ENCODE results near the gene SNX9. TPM values are rescaled to one million over a fixed set of nuclear protein-coding genes. Genes with fewer than 3 reads are reported as not detected.

Gene SNX9
- polyA plus RNA-seq, 2 of the 4 experiments (the other 2 are of a cell fraction) = 13.9 to 29.8 TPM

DNA sequence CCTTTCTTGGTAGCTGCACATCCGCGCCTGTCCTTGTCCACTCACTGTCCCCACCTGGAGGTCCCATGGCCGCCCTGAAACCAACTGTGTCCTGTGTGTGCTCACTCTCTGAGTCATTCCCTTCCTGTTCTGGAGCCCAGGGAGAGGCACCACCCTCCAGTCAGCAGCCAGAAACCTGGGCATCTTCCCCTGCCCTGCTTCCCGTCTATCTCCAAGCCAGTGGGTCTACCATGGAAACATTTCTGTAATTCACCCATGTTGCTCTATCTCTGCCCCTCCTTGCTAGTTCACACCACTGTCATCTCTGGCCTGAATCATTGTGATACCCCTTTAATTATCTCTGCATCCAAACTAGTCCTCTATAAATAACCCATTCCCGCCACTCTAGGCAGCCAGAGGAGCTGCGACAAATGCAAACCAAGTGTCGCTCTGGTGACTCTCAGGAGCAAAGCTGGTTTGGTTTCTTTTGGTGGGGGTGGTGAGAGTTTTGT is 129.9 kb downstream of the SNX9 start:
- FAIRE-seq = no peak

DNA sequence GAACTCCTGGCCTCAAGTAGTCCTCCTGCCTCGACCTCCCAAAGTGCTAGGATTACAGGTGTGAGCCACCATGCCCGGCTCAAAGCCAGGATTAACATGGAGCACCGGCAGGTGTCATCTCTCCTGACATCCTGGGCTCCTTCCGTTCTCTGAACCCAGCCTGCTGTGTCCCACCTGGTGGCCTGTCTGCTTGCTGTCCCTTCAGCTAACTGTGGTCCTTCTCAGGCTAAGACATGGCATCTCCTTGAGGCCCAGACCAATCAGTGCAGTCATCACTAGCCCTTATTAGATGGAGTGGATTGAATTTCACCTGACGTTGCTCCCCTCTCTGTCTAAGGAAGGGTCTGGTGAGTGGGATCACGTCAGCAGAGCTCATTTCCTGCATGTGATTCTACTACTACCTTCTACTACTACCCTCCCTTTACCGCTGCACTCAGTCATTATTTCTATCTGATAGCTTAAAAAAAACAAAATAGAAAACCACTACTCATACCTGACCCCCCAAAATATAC is 130.6 kb downstream of the SNX9 start:
- ChIA-PET POLR2A (no interaction called here), CTCF (interaction anchor here (1.0 kb wide), 1 partner anchor 13 kb away, joined by 3 read pairs; no protein-coding TSS in a partner anchor)
- Histone ChIP-seq H3K4me1 (no peaks in the 10 kb centered on the region), H3K27ac (no peak overlapping the region), H3K9me3 (peaks cover 18% of the 10 kb centered on the region), H3K4me3 (no peak overlapping the region), H3K4me2 (no peak overlapping the region)
- FAIRE-seq = no peak
- TF ChIP-seq MAZ (IDR thresholded peaks at IDR 0.05; ENCODE audit: borderline replicate concordance, low read depth, low read length) = no peak
- TF ChIP-seq CBX2 (IDR thresholded peaks at IDR 0.05; ENCODE audit: borderline replicate concordance, low read depth) = no peak
- no peak for TF ChIP-seq RARB (CRISPR knock-in tag; IDR thresholded peaks at IDR 0.05)
- no peak for TF ChIP-seq FOSL2 (IDR thresholded peaks at IDR 0.05)
- TF ChIP-seq FOSL2 (CRISPR knock-in tag; IDR thresholded peaks at IDR 0.05) = no peak
- no peak for TF ChIP-seq NPAS2 (CRISPR knock-in tag; IDR thresholded peaks at IDR 0.05; ENCODE audit: borderline replicate concordance)
- TF ChIP-seq, protein P1, sequence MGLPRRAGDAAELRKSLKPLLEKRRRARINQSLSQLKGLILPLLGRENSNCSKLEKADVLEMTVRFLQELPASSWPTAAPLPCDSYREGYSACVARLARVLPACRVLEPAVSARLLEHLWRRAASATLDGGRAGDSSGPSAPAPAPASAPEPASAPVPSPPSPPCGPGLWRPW (IDR thresholded peaks at IDR 0.05) = no peak
- TF ChIP-seq HOXA7 (CRISPR knock-in tag; IDR thresholded peaks at IDR 0.05) = no peak
- DNase-seq (ENCODE audit: low read depth in 1 of 2, low spot score in 1 of 2) = no peak
- no peak for ATAC-seq
- 68% methylated on average over 5 of the region's 7 CpGs for WGBS (ENCODE audit: missing lambda C conversion rate)

More for the DNA sequence above, 129.9 kb downstream of the SNX9 start:
- TF ChIP-seq RCOR1 (IDR thresholded peaks at IDR 0.05; ENCODE audit: low read depth, low read length) (no peak), CHD2 (IDR thresholded peaks at IDR 0.05; ENCODE audit: low read length, partially characterized antibody) (no peak), ESRRA (IDR thresholded peaks at IDR 0.05; ENCODE audit: borderline replicate concordance, low read length) (no peak), POLR2A (IDR thresholded peaks at IDR 0.05; ENCODE audit: low read length) (no peak), FOSB (CRISPR knock-in tag; IDR thresholded peaks at IDR 0.05) (no peak), ZNF302 (CRISPR knock-in tag; IDR thresholded peaks at IDR 0.05) (no peak), HOXA7 (CRISPR knock-in tag; IDR thresholded peaks at IDR 0.05) (no peak), HEYL (CRISPR knock-in tag; IDR thresholded peaks at IDR 0.05) (no peak), PHF8 (IDR thresholded peaks at IDR 0.05; ENCODE audit: borderline replicate concordance, low read depth) (no peak), TP53 (CRISPR knock-in tag; IDR thresholded peaks at IDR 0.05) (no peak), CEBPB (IDR thresholded peaks at IDR 0.05) (no peak)
- TF ChIP-seq, protein P2, sequence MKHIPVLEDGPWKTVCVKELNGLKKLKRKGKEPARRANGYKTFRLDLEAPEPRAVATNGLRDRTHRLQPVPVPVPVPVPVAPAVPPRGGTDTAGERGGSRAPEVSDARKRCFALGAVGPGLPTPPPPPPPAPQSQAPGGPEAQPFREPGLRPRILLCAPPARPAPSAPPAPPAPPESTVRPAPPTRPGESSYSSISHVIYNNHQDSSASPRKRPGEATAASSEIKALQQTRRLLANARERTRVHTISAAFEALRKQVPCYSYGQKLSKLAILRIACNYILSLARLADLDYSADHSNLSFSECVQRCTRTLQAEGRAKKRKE (CRISPR knock-in tag; IDR thresholded peaks at IDR 0.05; ENCODE audit: low read depth) = no peak
- Histone ChIP-seq H3K27ac (no peak overlapping the region), H3K4me3 (no peak overlapping the region), H3K4me2 (no peak overlapping the region), H3K4me1 (no peaks in the 10 kb centered on the region), H3K9me3 (peaks cover 13% of the 10 kb centered on the region; the same call in 2 of the 3 replicates)
- ChIA-PET CTCF (interaction anchor here (1.8 kb wide), 1 partner anchor 10 kb away, joined by 3 read pairs; no protein-coding TSS in a partner anchor), POLR2A (no interaction called here)
- WGBS (ENCODE audit: missing lambda C conversion rate) = 73% methylated on average over 7 of the region's 7 CpGs
- ATAC-seq (peak; percentile 51 to 60; a peak in 2 of 6 replicates), DNase-seq (ENCODE audit: low read depth in 1 of 2, low spot score in 1 of 2) (no peak)

DNA sequence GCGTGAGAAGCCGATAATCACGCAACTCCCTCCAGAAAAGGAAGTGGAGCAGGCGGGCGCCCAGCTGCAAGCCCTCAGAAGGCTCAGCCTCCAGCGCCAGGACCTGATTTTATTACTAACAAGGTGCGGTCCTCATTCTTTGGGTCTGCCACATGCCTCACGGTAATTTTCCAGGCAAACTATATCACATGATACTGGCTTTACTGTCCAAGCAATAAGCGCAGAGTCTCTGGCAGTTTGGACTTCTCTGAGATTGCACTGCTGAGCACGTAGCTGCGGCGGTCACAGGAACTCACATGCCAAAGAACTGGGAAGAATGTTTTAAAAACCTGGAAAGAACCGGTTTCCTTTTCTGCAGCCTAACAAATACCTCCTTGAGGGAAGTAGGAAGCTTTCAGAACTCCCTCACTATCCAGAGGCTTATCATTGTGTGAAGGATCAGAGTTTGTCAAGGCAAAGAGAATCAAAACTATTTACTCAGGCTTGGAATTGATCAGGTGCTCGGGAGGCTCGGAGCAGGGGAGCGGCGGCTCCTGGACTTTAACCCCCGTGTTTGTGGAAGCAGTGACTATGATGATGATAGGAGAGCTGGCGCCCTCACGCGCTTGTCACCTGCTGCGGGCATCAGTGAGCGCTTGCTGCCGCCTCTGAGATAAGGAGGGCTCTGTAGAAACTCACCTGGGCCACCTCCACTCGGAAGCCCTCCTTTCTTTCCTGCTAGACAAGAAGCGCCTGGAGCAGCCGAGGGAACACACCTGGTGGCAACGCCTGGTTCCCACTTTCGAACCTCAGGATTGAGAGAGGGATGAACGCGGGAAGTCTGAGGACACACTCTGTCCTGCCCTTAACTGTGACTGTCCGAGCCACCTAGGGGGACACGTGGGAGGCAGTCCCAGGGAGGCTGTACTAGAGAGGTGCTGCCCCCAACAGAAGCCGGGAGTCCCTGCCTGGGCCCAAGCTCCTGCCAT is 131.4 kb downstream of the SNX9 start:
- ChIA-PET CTCF (interaction anchor here (1.0 to 1.1 kb wide), 2 partner anchors 12 to 198 kb away, joined by 3 read pairs; no protein-coding TSS in a partner anchor), POLR2A (no interaction called here)
- FAIRE-seq = no peak
- DNase-seq (ENCODE audit: low read depth in 1 of 2, low spot score in 1 of 2) = no peak
- 86% methylated on average over 30 of the region's 34 CpGs for WGBS (ENCODE audit: missing lambda C conversion rate)
- H3K27ac ChIP-seq = no peak overlapping the region
- peaks cover 25% of the 10 kb centered on the region for H3K9me3 ChIP-seq
- no peaks in the 10 kb centered on the region for H3K4me1 ChIP-seq
- no peak overlapping the region for H3K4me3 ChIP-seq
- peak in 1 of 2 experiments; percentile 24; a peak in 2 of 6 replicates for ATAC-seq
- H3K4me2 ChIP-seq = no peak overlapping the region
- TF ChIP-seq, protein P3, sequence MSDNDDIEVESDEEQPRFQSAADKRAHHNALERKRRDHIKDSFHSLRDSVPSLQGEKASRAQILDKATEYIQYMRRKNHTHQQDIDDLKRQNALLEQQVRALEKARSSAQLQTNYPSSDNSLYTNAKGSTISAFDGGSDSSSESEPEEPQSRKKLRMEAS (IDR thresholded peaks at IDR 0.05) = no peak
- TF ChIP-seq CHD2 (IDR thresholded peaks at IDR 0.05; ENCODE audit: low read length, partially characterized antibody) (no peak), SREBF2 (IDR thresholded peaks at IDR 0.05) (no peak), MYC (IDR thresholded peaks at IDR 0.05; ENCODE audit: borderline replicate concordance, low read length) (no peak), HDAC2 (IDR thresholded peaks at IDR 0.05) (no peak), EHF (CRISPR knock-in tag; IDR thresholded peaks at IDR 0.05) (no peak), CEBPB (IDR thresholded peaks at IDR 0.05) (no peak), TP53 (CRISPR knock-in tag; IDR thresholded peaks at IDR 0.05) (no peak), KDM5A (IDR thresholded peaks at IDR 0.05) (no peak), RFX5 (IDR thresholded peaks at IDR 0.05) (no peak)
- TF ChIP-seq, protein P4, sequence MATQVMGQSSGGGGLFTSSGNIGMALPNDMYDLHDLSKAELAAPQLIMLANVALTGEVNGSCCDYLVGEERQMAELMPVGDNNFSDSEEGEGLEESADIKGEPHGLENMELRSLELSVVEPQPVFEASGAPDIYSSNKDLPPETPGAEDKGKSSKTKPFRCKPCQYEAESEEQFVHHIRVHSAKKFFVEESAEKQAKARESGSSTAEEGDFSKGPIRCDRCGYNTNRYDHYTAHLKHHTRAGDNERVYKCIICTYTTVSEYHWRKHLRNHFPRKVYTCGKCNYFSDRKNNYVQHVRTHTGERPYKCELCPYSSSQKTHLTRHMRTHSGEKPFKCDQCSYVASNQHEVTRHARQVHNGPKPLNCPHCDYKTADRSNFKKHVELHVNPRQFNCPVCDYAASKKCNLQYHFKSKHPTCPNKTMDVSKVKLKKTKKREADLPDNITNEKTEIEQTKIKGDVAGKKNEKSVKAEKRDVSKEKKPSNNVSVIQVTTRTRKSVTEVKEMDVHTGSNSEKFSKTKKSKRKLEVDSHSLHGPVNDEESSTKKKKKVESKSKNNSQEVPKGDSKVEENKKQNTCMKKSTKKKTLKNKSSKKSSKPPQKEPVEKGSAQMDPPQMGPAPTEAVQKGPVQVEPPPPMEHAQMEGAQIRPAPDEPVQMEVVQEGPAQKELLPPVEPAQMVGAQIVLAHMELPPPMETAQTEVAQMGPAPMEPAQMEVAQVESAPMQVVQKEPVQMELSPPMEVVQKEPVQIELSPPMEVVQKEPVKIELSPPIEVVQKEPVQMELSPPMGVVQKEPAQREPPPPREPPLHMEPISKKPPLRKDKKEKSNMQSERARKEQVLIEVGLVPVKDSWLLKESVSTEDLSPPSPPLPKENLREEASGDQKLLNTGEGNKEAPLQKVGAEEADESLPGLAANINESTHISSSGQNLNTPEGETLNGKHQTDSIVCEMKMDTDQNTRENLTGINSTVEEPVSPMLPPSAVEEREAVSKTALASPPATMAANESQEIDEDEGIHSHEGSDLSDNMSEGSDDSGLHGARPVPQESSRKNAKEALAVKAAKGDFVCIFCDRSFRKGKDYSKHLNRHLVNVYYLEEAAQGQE (IDR thresholded peaks at IDR 0.05) = no peak

Data from A549 (cell line).